ENCODE results near the gene C11orf98. TPM values are rescaled to one million over a fixed set of nuclear protein-coding genes. Genes with fewer than 3 reads are reported as not detected.

C11orf98 gene
- total and polyA plus RNA-seq, 2 of the 13 experiments (the other 11 are each of a cell fraction or from before 2014, with no cell fraction given): 30.4 to 91.8 TPM

- CTCF ChIA-PET (ENCODE audit: low intra/inter-chr PET ratio, low total read pairs): interaction anchor here (1.3 kb wide), 1 partner anchor 14 kb away, joined by 9 read pairs; no protein-coding TSS in a partner anchor
- FAIRE-seq (peak; percentile 99), DNase-seq (ENCODE audit: low spot score) (peak; percentile 80), ATAC-seq (peak; percentile 95)
- H3K9me3 ChIP-seq (ENCODE audit: low read length): no peaks in the 10 kb centered on the region
- peak overlapping the region; percentile 56 for H3K9ac ChIP-seq (ENCODE audit: insufficient read depth, low read depth, low read length)
- H3K4me1 ChIP-seq (ENCODE audit: insufficient read depth, low read length): peaks cover 37% of the 10 kb centered on the region
- WGBS (ENCODE audit: low lambda C conversion rate): 2% methylated on average over 4 of the region's 4 CpGs
- BruUV-seq (replicated peaks): no TSS peak
- H3K27ac ChIP-seq (ENCODE audit: extremely low read length, insufficient read depth, low read length): peak overlapping the region; percentile 36
- in situ Hi-C loops (cut with HindIII; ENCODE audit: extremely low pct_ligation_motif_present, low pct_unique_long_range_greater_than_20kb): no loop called here
- H3K36me3 ChIP-seq (replicated peaks in 1 of 2; ENCODE audit: control insufficient read depth in 1 of 2, insufficient read depth in 2 of 2, low read length in 2 of 2): 0 out of 5 replicates have a peak, but pooled peaks cover 0 to 4% of the 10 kb centered on the region in 2 experiments
- peaks cover 8% of the 10 kb centered on the region for H3K79me2 ChIP-seq (ENCODE audit: insufficient read depth, low read length)
- peak overlapping the region; percentile 8 to 58 (median 25); a peak in 5 of 6 replicates for H3K4me3 ChIP-seq (replicated peaks in 1 of 3; ENCODE audit: insufficient read depth in 1 of 3, low read depth in 2 of 3, low read length in 3 of 3)
- H2AFZ ChIP-seq (ENCODE audit: low read length): peak overlapping the region; percentile 78
- intact Hi-C loops (cut with micrococcal nuclease; ENCODE audit: unreplicated experiment): no loop called here
- H3K4me2 ChIP-seq (ENCODE audit: low read depth, low read length): peak overlapping the region; percentile 86
- POLR2A ChIA-PET: interaction anchor here (0.7 to 3.6 kb wide), 19 partner anchors 9 to 176 kb away, joined by 3 to 54 read pairs (median 8); partner anchors contain the start of genes B3GAT3, C11orf98, CSKMT and EEF1G
- H3K27me3 ChIP-seq (ENCODE audit: control insufficient read depth in 1 of 2, insufficient read depth in 2 of 2, low read length in 2 of 2): no peaks in the 10 kb centered on the region
- H4K20me1 ChIP-seq (ENCODE audit: insufficient read depth, low read length): no peaks in the 10 kb centered on the region
- no peak for TF ChIP-seq SNAPC4 (CRISPR knock-in tag; IDR thresholded peaks at IDR 0.05)
- TF ChIP-seq TEAD3 (CRISPR knock-in tag; optimal IDR thresholded peaks at IDR 0.05; ENCODE audit: borderline replicate concordance): peak; percentile 63
- peak; percentile 41; the same call in 1 of the 2 replicates for TF ChIP-seq ZNF792 (CRISPR knock-in tag; IDR thresholded peaks at IDR 0.05)
- peak; percentile 73 for TF ChIP-seq STAG1 (CRISPR knock-in tag; IDR thresholded peaks at IDR 0.05)
- no peak for TF ChIP-seq ZNF496 (CRISPR knock-in tag; IDR thresholded peaks at IDR 0.05; ENCODE audit: insufficient replicate concordance)
- peak; percentile 45; the same call in 1 of the 2 replicates for TF ChIP-seq REPIN1 (CRISPR knock-in tag; IDR thresholded peaks at IDR 0.05; ENCODE audit: borderline replicate concordance, low read depth)
- TF ChIP-seq GABPA (IDR thresholded peaks at IDR 0.05; ENCODE audit: low read depth, low read length): no peak
- TF ChIP-seq GABPA (CRISPR knock-in tag; IDR thresholded peaks at IDR 0.05; ENCODE audit: low read depth): 0 out of 2 replicates have a peak, but pooled peaks have one; percentile 35
- TF ChIP-seq, protein P1, sequence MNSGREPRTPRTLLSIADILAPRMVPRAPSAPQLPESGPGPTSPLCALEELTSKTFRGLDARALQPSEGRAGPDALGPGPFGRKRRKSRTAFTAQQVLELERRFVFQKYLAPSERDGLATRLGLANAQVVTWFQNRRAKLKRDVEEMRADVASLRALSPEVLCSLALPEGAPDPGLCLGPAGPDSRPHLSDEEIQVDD (CRISPR knock-in tag; IDR thresholded peaks at IDR 0.05; ENCODE audit: borderline replicate concordance): no peak
- TF ChIP-seq ZFP37 (CRISPR knock-in tag; IDR thresholded peaks at IDR 0.05; ENCODE audit: borderline replicate concordance): peak; percentile 42; the same call in 1 of the 2 replicates
- no peak for TF ChIP-seq KLF9 (CRISPR knock-in tag; IDR thresholded peaks at IDR 0.05; ENCODE audit: low read depth)
- TF ChIP-seq FOXA3 (CRISPR knock-in tag; IDR thresholded peaks at IDR 0.05): 0 out of 2 replicates have a peak, but pooled peaks have one; percentile 31
- TF ChIP-seq, protein P2, sequence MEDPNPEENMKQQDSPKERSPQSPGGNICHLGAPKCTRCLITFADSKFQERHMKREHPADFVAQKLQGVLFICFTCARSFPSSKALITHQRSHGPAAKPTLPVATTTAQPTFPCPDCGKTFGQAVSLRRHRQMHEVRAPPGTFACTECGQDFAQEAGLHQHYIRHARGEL (CRISPR knock-in tag; IDR thresholded peaks at IDR 0.05): no peak
- 0 out of 2 replicates have a peak, but pooled peaks have one; percentile 15 for TF ChIP-seq HNF4A (CRISPR knock-in tag; IDR thresholded peaks at IDR 0.05)
- TF ChIP-seq SMC3 (IDR thresholded peaks at IDR 0.05; ENCODE audit: low read length): peak; percentile 69
- no peak for TF ChIP-seq THYN1 (CRISPR knock-in tag; IDR thresholded peaks at IDR 0.05; ENCODE audit: borderline replicate concordance, low read depth)
- peak; percentile 68 for TF ChIP-seq SAP130 (CRISPR knock-in tag; IDR thresholded peaks at IDR 0.05; ENCODE audit: low read depth)
- TF ChIP-seq, protein P3, sequence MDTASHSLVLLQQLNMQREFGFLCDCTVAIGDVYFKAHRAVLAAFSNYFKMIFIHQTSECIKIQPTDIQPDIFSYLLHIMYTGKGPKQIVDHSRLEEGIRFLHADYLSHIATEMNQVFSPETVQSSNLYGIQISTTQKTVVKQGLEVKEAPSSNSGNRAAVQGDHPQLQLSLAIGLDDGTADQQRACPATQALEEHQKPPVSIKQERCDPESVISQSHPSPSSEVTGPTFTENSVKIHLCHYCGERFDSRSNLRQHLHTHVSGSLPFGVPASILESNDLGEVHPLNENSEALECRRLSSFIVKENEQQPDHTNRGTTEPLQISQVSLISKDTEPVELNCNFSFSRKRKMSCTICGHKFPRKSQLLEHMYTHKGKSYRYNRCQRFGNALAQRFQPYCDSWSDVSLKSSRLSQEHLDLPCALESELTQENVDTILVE (CRISPR knock-in tag; IDR thresholded peaks at IDR 0.05): no peak
- peak; percentile 49; the same call in 1 of the 2 replicates for TF ChIP-seq POLR2G (IDR thresholded peaks at IDR 0.05; ENCODE audit: low read depth, low read length)
- TF ChIP-seq ZNF788 (CRISPR knock-in tag; IDR thresholded peaks at IDR 0.05; ENCODE audit: borderline replicate concordance): no peak
These were observed 15.8 kb upstream of the C11orf98 start for GRCh38 chr11:62680825-62681240.

Measured in HepG2 (cell line).